Caco-2 (cell line): ENCODE data around the gene IKZF1. TPM values are rescaled to one million over a fixed set of nuclear protein-coding genes. Genes with fewer than 3 reads are reported as not detected.

ENCODE experiments used
- BruUV-seq: library from RNA; stranded (reverse); fragments of 400-500 nt; replicated peaks from 2 replicates; lab custom pipeline; 2021; lab: Mats Ljungman, UMichigan
- CTCF ChIA-PET: fragments of 300-600 bp; sonication (Branson Sonifier 250); formaldehyde crosslinking; loops from one replicate; lab custom pipeline; 2022; ENCODE audit warnings: antibody characterized with exemption; lab: Charles Lee
- POLR2A ChIA-PET: fragments of 300-600 bp; sonication (Branson Sonifier 250); formaldehyde crosslinking; loops from one replicate; lab custom pipeline; 2022; ENCODE audit warnings: antibody characterized with exemption; lab: Charles Lee
- DNase-seq, 2 experiments: peaks; one replicate each; pipeline versions ENCODE4 v3.0.0 to v3.0.0-alpha.2; 2020 to 2022
- H3K27me3 ChIP-seq: replicated peaks from 2 replicates; pipeline ENCODE4 v1.6.0; 2011; ENCODE audit warnings: low read length; ENCODE audit not compliant: control insufficient read depth, insufficient read depth
- H3K36me3 ChIP-seq: 2 replicates; pipeline ENCODE4 v1.5.1; 2011; ENCODE audit warnings: low read length; ENCODE audit not compliant: control insufficient read depth, insufficient read depth
- H3K4me1 ChIP-seq: fragments of 250-450 bp; sonication (Bioruptor Pico); 2 replicates; pipeline ENCODE4 v1.5.1; 2020; ENCODE audit warnings: mild to moderate bottlenecking
- H3K4me3 ChIP-seq: 2 replicates; pipeline ENCODE4 v1.5.1; 2011; ENCODE audit warnings: low read depth, mild to moderate bottlenecking, control low read depth, low read length
- H3K9me3 ChIP-seq: fragments of 250-450 bp; sonication (Bioruptor Pico); 2 replicates; pipeline ENCODE4 v1.5.1; 2020; ENCODE audit warnings: mild to moderate bottlenecking, moderate library complexity
- H3K27ac Mint-ChIP-seq: one replicate; pipeline ENCODE4 v1.8.0; 2022; ENCODE audit warnings: mixed read lengths; ENCODE audit not compliant: unreplicated experiment
- H3K27me3 Mint-ChIP-seq: one replicate; pipeline ENCODE4 v1.8.0; 2022; ENCODE audit warnings: mixed read lengths; ENCODE audit not compliant: insufficient read depth, unreplicated experiment
- H3K36me3 Mint-ChIP-seq: one replicate; pipeline ENCODE4 v1.8.0; 2022; ENCODE audit warnings: mild to moderate bottlenecking, mixed read lengths; ENCODE audit not compliant: insufficient read depth, unreplicated experiment
- H3K4me1 Mint-ChIP-seq: one replicate; pipeline ENCODE4 v1.8.0; 2022; ENCODE audit warnings: low read depth, mixed read lengths; ENCODE audit not compliant: unreplicated experiment
- H3K4me3 Mint-ChIP-seq: one replicate; pipeline ENCODE4 v1.8.0; 2022; ENCODE audit warnings: mild to moderate bottlenecking, moderate library complexity, mixed read lengths; ENCODE audit not compliant: unreplicated experiment
- H3K9me3 Mint-ChIP-seq: one replicate; pipeline ENCODE4 v1.8.0; 2022; ENCODE audit warnings: mixed read lengths; ENCODE audit not compliant: unreplicated experiment
- intact Hi-C: fragments of 100-400 bp; cut with micrococcal nuclease; formaldehyde crosslinking; loops from one replicate; pipeline ENCODE4 v1.10.0; 2022; ENCODE audit not compliant: unreplicated experiment
- total RNA-seq: library from RNA; stranded (reverse); gene quantifications from 2 replicates; pipeline ENCODE4 v1.2.3, GENCODE V29; 2022
- TF ChIP-seq, protein P1 (sequence below), 2 experiments: fragments of 200-600 bp in 1 of 2; IDR thresholded peaks; 1 replicate in 1 of 2; 2 replicates in 1 of 2; pipeline versions ENCODE4 v1.5.1 to v1.8.0; 2011 to 2022; ENCODE audit warnings: antibody characterized with exemption in 1 of 2, control low read depth in 1 of 2, inconsistent platforms in 1 of 2, low read depth in 1 of 2, low read length in 1 of 2, mild to moderate bottlenecking in 1 of 2, moderate library complexity in 1 of 2; ENCODE audit not compliant: insufficient read depth in 1 of 2, severe bottlenecking in 1 of 2, unreplicated experiment in 1 of 2

Gene IKZF1
- total RNA-seq, 1 experiment from 2014 or later: not detected

DNA sequence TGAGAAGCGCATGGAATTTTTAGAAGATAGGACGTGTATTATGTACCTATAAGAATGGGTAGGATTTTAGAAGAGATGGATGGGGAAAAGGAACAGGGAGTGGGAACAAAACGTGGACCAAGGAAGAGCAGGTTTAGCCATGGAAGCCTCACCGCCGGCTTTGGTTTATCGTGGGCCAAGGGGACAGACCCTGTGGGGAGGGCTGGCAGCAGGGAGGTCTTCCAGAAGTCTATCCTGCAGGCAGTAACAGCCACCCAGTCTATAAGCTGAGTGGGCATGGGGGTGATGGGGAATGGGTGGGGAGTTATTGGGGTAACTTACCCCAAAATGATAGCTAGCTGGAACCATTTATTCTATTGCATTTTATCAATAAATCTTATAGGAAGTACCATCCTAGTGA lies 44.9 kb downstream of the IKZF1 start:
- TF ChIP-seq, protein P1, sequence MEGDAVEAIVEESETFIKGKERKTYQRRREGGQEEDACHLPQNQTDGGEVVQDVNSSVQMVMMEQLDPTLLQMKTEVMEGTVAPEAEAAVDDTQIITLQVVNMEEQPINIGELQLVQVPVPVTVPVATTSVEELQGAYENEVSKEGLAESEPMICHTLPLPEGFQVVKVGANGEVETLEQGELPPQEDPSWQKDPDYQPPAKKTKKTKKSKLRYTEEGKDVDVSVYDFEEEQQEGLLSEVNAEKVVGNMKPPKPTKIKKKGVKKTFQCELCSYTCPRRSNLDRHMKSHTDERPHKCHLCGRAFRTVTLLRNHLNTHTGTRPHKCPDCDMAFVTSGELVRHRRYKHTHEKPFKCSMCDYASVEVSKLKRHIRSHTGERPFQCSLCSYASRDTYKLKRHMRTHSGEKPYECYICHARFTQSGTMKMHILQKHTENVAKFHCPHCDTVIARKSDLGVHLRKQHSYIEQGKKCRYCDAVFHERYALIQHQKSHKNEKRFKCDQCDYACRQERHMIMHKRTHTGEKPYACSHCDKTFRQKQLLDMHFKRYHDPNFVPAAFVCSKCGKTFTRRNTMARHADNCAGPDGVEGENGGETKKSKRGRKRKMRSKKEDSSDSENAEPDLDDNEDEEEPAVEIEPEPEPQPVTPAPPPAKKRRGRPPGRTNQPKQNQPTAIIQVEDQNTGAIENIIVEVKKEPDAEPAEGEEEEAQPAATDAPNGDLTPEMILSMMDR (IDR thresholded peaks at IDR 0.05; ENCODE audit: insufficient read depth in 1 of 2, low read depth in 1 of 2, low read length in 1 of 2, severe bottlenecking in 1 of 2, unreplicated experiment in 1 of 2): no peak
- Mint-ChIP-seq H3K4me3 (no peak overlapping the region), H3K27me3 (peaks cover 20% of the 10 kb centered on the region), H3K4me1 (no peaks in the 10 kb centered on the region), H3K27ac (no peak overlapping the region), H3K36me3 (no peaks in the 10 kb centered on the region), H3K9me3 (no peaks in the 10 kb centered on the region)
- intact Hi-C loops: no loop called here
- POLR2A ChIA-PET: no interaction called here
- no peak for DNase-seq
- H3K27me3 ChIP-seq: peaks cover 2% of the 10 kb centered on the region
- no TSS peak for BruUV-seq
- H3K36me3 ChIP-seq: no peaks in the 10 kb centered on the region
- no peak overlapping the region for H3K4me3 ChIP-seq
- no peaks in the 10 kb centered on the region for H3K4me1 ChIP-seq
- CTCF ChIA-PET: no interaction called here
- H3K9me3 ChIP-seq: no peaks in the 10 kb centered on the region

- intact Hi-C loops: no loop called here
- CTCF ChIA-PET: no interaction called here
Measured at GRCh38 chr7:50349963-50350944, 45.7 kb downstream of the IKZF1 start.

DNA sequence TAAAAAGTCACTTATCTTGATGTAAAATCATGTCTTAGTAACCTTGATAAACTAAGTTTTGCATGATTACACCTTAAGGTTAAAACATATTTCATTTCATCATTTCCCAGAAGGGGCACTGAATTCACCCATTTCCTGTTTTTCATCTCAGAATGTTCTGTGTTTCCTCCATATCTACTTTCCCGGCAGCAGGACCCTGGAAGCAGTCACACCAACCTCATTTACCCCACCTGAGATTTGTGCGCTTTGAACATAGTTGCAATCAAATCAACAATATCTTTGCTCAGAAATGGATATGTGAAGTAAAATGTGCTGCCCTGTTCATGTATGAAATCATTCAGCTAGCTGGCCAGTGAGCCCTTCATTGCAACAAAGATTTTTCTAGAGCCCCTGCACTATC lies 46.8 kb downstream of the IKZF1 start:
- DNase-seq: no peak
- no peaks in the 10 kb centered on the region for H3K4me1 ChIP-seq
- peaks cover 1% of the 10 kb centered on the region for H3K27me3 ChIP-seq
- H3K36me3 Mint-ChIP-seq: no peaks in the 10 kb centered on the region
- no peak overlapping the region for H3K4me3 ChIP-seq
- no peaks in the 10 kb centered on the region for H3K36me3 ChIP-seq
- H3K4me3 Mint-ChIP-seq: no peak overlapping the region
- POLR2A ChIA-PET: no interaction called here
- H3K4me1 Mint-ChIP-seq: no peaks in the 10 kb centered on the region
- H3K27ac Mint-ChIP-seq: no peak overlapping the region
- no TSS peak for BruUV-seq
- CTCF ChIA-PET: no interaction called here
- no peaks in the 10 kb centered on the region for H3K9me3 Mint-ChIP-seq
- H3K27me3 Mint-ChIP-seq: peaks cover 17% of the 10 kb centered on the region
- TF ChIP-seq, protein P1 (IDR thresholded peaks at IDR 0.05; ENCODE audit: insufficient read depth in 1 of 2, low read depth in 1 of 2, low read length in 1 of 2, severe bottlenecking in 1 of 2, unreplicated experiment in 1 of 2): no peak
- intact Hi-C loops: no loop called here
- no peaks in the 10 kb centered on the region for H3K9me3 ChIP-seq

More at GRCh38 chr7:50349963-50350944, 45.7 kb downstream of the IKZF1 start:
- TF ChIP-seq, protein P1 (IDR thresholded peaks at IDR 0.05; ENCODE audit: insufficient read depth in 1 of 2, low read depth in 1 of 2, low read length in 1 of 2, severe bottlenecking in 1 of 2, unreplicated experiment in 1 of 2): no peak
- Mint-ChIP-seq H3K4me1 (no peaks in the 10 kb centered on the region), H3K27me3 (peaks cover 17% of the 10 kb centered on the region), H3K27ac (no peak overlapping the region), H3K36me3 (no peaks in the 10 kb centered on the region), H3K9me3 (no peaks in the 10 kb centered on the region), H3K4me3 (no peak overlapping the region)
- H3K4me1 ChIP-seq: no peaks in the 10 kb centered on the region
- no peaks in the 10 kb centered on the region for H3K36me3 ChIP-seq
- DNase-seq: no peak
- POLR2A ChIA-PET: no interaction called here
- peaks cover 2% of the 10 kb centered on the region for H3K27me3 ChIP-seq
- BruUV-seq: no TSS peak
- no peak overlapping the region for H3K4me3 ChIP-seq
- no peaks in the 10 kb centered on the region for H3K9me3 ChIP-seq
